Liver (tissue), 9 donors: ENCODE results near the gene MMD2. TPM values are rescaled to one million over a fixed set of nuclear protein-coding genes. Genes with fewer than 3 reads are reported as not detected.

Source experiments
- DNase-seq: peaks from one replicate; pipeline ENCODE4 v3.0.0-alpha.2; 2017; ENCODE audit warnings: low spot score
- H3K27ac ChIP-seq, 2 donors: one replicate each; pipeline ENCODE4 v1.7.0; 2013; ENCODE audit warnings: inconsistent platforms in 2 of 2, low read length in 2 of 2, control low read depth in 1 of 2, low read depth in 1 of 2, mild to moderate bottlenecking in 1 of 2
- H3K27me3 ChIP-seq, 4 donors: one replicate each; pipeline versions ENCODE4 v1.6.1 to v1.7.0; 2013; ENCODE audit warnings: low read length in 3 of 4, inconsistent platforms in 1 of 4, mild to moderate bottlenecking in 1 of 4, moderate library complexity in 1 of 4; ENCODE audit not compliant: control insufficient read depth in 4 of 4, insufficient read depth in 4 of 4
- H3K36me3 ChIP-seq, 4 donors: one replicate each; pipeline versions ENCODE4 v1.6.1 to v1.7.0; 2013; ENCODE audit warnings: low read length in 3 of 4, mild to moderate bottlenecking in 3 of 4, low read depth in 1 of 4, moderate library complexity in 1 of 4; ENCODE audit not compliant: control insufficient read depth in 4 of 4, insufficient read depth in 3 of 4
- H3K4me1 ChIP-seq, 4 donors: one replicate each; pipeline versions ENCODE4 v1.6.1 to v1.7.0; 2013; ENCODE audit warnings: low read length in 3 of 4, mild to moderate bottlenecking in 3 of 4, moderate library complexity in 1 of 4; ENCODE audit not compliant: control insufficient read depth in 4 of 4, insufficient read depth in 4 of 4
- H3K4me3 ChIP-seq, 3 donors: one replicate each; pipeline versions ENCODE4 v1.6.1 to v1.7.0; 2013; ENCODE audit warnings: low read length in 3 of 3, control low read depth in 1 of 3, low read depth in 1 of 3, mild to moderate bottlenecking in 1 of 3
- H3K9ac ChIP-seq, 2 donors: one replicate each; pipeline ENCODE4 v1.7.0; 2013; ENCODE audit warnings: low read length in 2 of 2, mild to moderate bottlenecking in 2 of 2, moderate library complexity in 2 of 2, control low read depth in 1 of 2, low read depth in 1 of 2
- H3K9me3 ChIP-seq, 4 donors: one replicate each; pipeline versions ENCODE4 v1.6.1 to v1.7.0; 2013; ENCODE audit warnings: low read length in 3 of 4; ENCODE audit not compliant: control insufficient read depth in 4 of 4
- ATF3 ChIP-seq: IDR thresholded peaks from 2 replicates; pipeline ENCODE4 v1.6.1; 2016; ENCODE audit warnings: antibody characterized with exemption
- CTCF ChIP-seq: fragments of 150-350 bp; IDR thresholded peaks from 2 replicates; pipeline ENCODE4 v1.5.1; 2017; ENCODE audit warnings: improper control_type of control experiment, low read depth, low read length; ENCODE audit not compliant: missing input control
- EGR1 ChIP-seq, 2 donors: IDR thresholded peaks; 2 replicates each; pipeline ENCODE4 v1.6.1; 2016 to 2018; ENCODE audit warnings: antibody characterized with exemption in 2 of 2, low read depth in 2 of 2
- FOXA2 ChIP-seq: IDR thresholded peaks from 2 replicates; pipeline ENCODE4 v1.6.1; 2016; ENCODE audit warnings: antibody characterized with exemption
- GABPA ChIP-seq, 2 donors: IDR thresholded peaks in 1 of 2; conservative IDR thresholded peaks in 1 of 2; 2 replicates each; pipeline ENCODE4 v1.6.1; 2016; ENCODE audit warnings: antibody characterized with exemption in 2 of 2, mild to moderate bottlenecking in 1 of 2, moderate library complexity in 1 of 2
- HNF4G ChIP-seq: IDR thresholded peaks from 2 replicates; pipeline ENCODE4 v1.6.1; 2016; ENCODE audit warnings: antibody characterized with exemption
- MAX ChIP-seq: IDR thresholded peaks from 2 replicates; pipeline ENCODE4 v1.6.1; 2016; ENCODE audit warnings: antibody characterized with exemption
- NR2F2 ChIP-seq: IDR thresholded peaks from 2 replicates; pipeline ENCODE4 v1.6.1; 2016; ENCODE audit warnings: antibody characterized with exemption
- RAD21 ChIP-seq, 2 donors: IDR thresholded peaks; 2 replicates each; pipeline ENCODE4 v1.6.1; 2016; ENCODE audit warnings: antibody characterized with exemption in 2 of 2, mild to moderate bottlenecking in 2 of 2
- REST ChIP-seq: IDR thresholded peaks from 2 replicates; pipeline ENCODE4 v1.6.1; 2016; ENCODE audit warnings: antibody characterized with exemption, mild to moderate bottlenecking
- SP1 ChIP-seq: IDR thresholded peaks from 2 replicates; pipeline ENCODE4 v1.6.1; 2018; ENCODE audit warnings: antibody characterized with exemption, mild to moderate bottlenecking
- TAF1 ChIP-seq: conservative IDR thresholded peaks from 2 replicates; pipeline ENCODE4 v1.6.1; 2016; ENCODE audit warnings: antibody characterized with exemption, mild to moderate bottlenecking
- YY1 ChIP-seq: IDR thresholded peaks from 2 replicates; pipeline ENCODE4 v1.6.1; 2016; ENCODE audit warnings: antibody characterized with exemption, mild to moderate bottlenecking
- ZBTB33 ChIP-seq: IDR thresholded peaks from 2 replicates; pipeline ENCODE4 v1.6.1; 2016; ENCODE audit warnings: antibody characterized with exemption
- WGBS: extraction: QIAGEN DNeasy Blood & Tissue Kit; methylation state at CpG from one replicate; pipeline ENCODE4 v1.1.7; 2013; 5-methylcytosine and 5-hydroxymethylcytosine counted together
- polyA plus RNA-seq, 2 donors: library from polyadenylated mRNA; stranded (reverse) in 1 of 2; unstranded in 1 of 2; fragments of 200-250 nt in 1 of 2; fragments of >200 nt in 1 of 2; fragmentation: Nextera tagmentation in 1 of 2; extraction: Ambion mirVana in 1 of 2; gene quantifications; one replicate each; pipeline versions ENCODE4 v1.2.1 to v1.2.3, GENCODE V29; 2013 to 2015
- total RNA-seq, 2 donors: library from RNA; depleted of rRNA; stranded (reverse); fragments of >200 nt; gene quantifications; one replicate each; pipeline ENCODE4 v1.2.3, GENCODE V29; 2014
- donor health status: healthy.
- donor health status: healthy.
- donor health status: healthy.
- donor health status: healthy.
- donor health status: healthy.

The MMD2 gene
- total and polyA plus RNA-seq, 4 donors, result not detected

GRCh38 chr7:4886671-4887070, 72.3 kb downstream of the MMD2 start:
- Histone ChIP-seq H3K27ac (no peak overlapping the region), H3K9ac (no peak overlapping the region), H3K4me1 (peaks cover 0 to 14% (median 4%) of the 10 kb centered on the region in 4 donors), H3K9me3 (no peaks in the 10 kb centered on the region), H3K4me3 (no peak overlapping the region), H3K36me3 (no peaks in the 10 kb centered on the region), H3K27me3 (peaks cover 0 to 14% (median 3%) of the 10 kb centered on the region in 4 donors)
- no peak for TF ChIP-seq ZBTB33
- TF ChIP-seq MAX, result no peak
- no peak for TF ChIP-seq FOXA2
- no peak for TF ChIP-seq NR2F2
- no peak for TF ChIP-seq GABPA (IDR thresholded peaks at IDR 0.05 in 1 of 2, conservative IDR thresholded peaks at IDR 0.05 in 1 of 2)
- TF ChIP-seq HNF4G, result no peak
- TF ChIP-seq EGR1 (IDR thresholded peaks at IDR 0.05; ENCODE audit: low read depth in 2 of 2), result no peak
- no peak for TF ChIP-seq REST
- TF ChIP-seq ATF3, result no peak
- TF ChIP-seq YY1, result no peak
- TF ChIP-seq TAF1, result no peak
- TF ChIP-seq RAD21 (IDR thresholded peaks at IDR 0.05), result no peak
- TF ChIP-seq SP1, result no peak
- 45% methylated on average over 1 of the region's 1 CpG for WGBS
- no peak for DNase-seq

GRCh38 chr7:4885317-4885807, 73.6 kb downstream of the MMD2 start:
- H3K9ac ChIP-seq, result no peak overlapping the region
- no peaks in the 10 kb centered on the region for H3K36me3 ChIP-seq
- WGBS, result 90% methylated on average over 7 of the region's 7 CpGs
- H3K27me3 ChIP-seq, result peaks cover 0 to 14% (median 4%) of the 10 kb centered on the region in 4 donors
- DNase-seq, result no peak
- no peak overlapping the region for H3K4me3 ChIP-seq
- TF ChIP-seq GABPA (IDR thresholded peaks at IDR 0.05 in 1 of 2, conservative IDR thresholded peaks at IDR 0.05 in 1 of 2), result no peak
- TF ChIP-seq TAF1, result no peak
- TF ChIP-seq CTCF, result no peak
- TF ChIP-seq HNF4G, result no peak
- H3K27ac ChIP-seq, result no peak overlapping the region
- H3K9me3 ChIP-seq, result no peaks in the 10 kb centered on the region
- H3K4me1 ChIP-seq, result peaks cover 0 to 14% (median 4%) of the 10 kb centered on the region in 4 donors
